GM13977 (cell line): ENCODE measurements around the gene RAI1.
"Not testable (repeated sequence)": the region's sequence is repeated elsewhere in the genome, so short reads cannot be mapped to it uniquely, and the experiment has no call there.

Experiments used
- DNase-seq: peaks from one replicate; pipeline ENCODE4 v3.0.0; 2012; ENCODE audit warnings: low spot score
- in situ Hi-C: fragments of 300-500 bp; cut with MboI; formaldehyde crosslinking; loops from one replicate; pipeline ENCODE4 v1.12.0; 2022; ENCODE audit warnings: low sequenced_read_pairs, low pct_unique_long_range_greater_than_20kb, mixed read lengths, inconsistent platforms; ENCODE audit not compliant: unreplicated experiment
- TF ChIP-seq, protein P1 (sequence below): IDR thresholded peaks from 2 replicates; pipeline ENCODE4 v1.5.1; 2012; ENCODE audit warnings: mild to moderate bottlenecking, control low read depth; ENCODE audit not compliant: insufficient read depth; ENCODE audit errors: extremely low read depth, missing control alignments

RAI1 gene

DNA sequence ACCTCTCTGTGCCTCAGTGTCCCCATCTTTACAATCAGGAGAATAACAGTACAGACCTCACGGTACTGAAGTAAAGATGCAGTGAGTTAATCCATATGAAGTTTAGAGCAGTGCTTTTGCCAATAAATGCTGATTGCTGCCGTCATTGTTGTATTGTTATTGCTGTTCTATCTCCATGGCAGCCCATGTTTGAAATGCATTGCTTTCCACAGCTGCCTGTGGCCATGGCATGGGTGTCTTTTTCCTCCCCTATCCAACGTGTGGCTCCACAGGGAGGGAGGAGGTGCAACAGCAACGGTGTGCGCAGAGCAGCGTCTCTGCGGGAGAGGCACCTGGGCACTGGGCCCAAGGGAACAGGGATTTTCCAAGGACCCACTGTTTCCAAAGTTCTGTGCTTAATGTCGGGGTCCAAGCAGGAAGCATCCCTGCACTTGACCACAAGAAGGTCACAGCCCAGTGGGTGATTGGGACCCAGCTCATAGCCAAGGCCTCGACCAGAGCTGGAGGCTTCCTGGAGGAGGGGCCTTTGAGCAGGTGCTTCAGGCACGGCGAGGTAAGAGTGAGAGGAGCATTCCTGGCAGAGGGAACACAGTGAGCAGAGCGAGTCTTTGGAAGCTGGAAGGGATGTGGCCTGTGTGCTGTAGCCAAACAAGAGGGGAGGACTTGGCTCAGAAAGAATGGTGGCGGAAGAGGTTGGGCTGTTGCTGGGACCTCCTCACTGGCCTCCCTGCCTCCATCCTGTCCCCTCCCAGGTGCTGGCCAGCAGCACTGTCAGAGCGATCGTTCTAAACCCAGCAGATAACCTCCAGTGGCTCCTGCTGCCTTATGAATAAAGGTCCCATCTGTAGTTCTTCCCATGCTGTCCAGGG, 3.9 kb downstream of the RAI1 start:
- no peak for DNase-seq
- in situ Hi-C loops: no loop called here
- TF ChIP-seq, protein P1, sequence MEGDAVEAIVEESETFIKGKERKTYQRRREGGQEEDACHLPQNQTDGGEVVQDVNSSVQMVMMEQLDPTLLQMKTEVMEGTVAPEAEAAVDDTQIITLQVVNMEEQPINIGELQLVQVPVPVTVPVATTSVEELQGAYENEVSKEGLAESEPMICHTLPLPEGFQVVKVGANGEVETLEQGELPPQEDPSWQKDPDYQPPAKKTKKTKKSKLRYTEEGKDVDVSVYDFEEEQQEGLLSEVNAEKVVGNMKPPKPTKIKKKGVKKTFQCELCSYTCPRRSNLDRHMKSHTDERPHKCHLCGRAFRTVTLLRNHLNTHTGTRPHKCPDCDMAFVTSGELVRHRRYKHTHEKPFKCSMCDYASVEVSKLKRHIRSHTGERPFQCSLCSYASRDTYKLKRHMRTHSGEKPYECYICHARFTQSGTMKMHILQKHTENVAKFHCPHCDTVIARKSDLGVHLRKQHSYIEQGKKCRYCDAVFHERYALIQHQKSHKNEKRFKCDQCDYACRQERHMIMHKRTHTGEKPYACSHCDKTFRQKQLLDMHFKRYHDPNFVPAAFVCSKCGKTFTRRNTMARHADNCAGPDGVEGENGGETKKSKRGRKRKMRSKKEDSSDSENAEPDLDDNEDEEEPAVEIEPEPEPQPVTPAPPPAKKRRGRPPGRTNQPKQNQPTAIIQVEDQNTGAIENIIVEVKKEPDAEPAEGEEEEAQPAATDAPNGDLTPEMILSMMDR: no peak

DNA sequence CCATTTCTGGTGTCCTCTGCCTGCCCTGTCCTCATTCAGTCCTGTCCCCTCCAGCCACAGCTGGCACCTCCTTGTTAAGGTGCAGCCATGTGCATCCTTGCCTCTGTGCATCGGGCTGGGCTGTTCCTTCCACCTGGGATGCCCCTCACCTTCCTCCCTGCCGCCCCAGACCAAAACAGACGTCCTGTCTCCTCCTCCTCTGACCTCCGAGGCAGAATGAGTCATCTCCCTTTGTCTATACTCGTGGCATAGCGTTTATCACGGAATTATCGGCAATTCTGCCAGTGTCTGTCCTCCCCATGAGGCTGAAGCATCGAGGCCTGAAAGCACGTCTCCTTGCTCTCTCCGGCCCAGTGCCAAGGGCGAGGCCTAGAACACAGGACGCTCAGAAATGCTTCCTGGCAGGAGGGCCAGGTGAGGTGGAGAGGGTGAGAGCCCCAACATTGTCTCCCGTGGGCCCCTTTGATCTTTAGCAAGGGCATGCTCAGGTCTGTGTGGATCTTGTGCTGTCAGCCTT, 4.6 kb downstream of the RAI1 start:
- no peak for DNase-seq
- TF ChIP-seq, protein P1: no peak
- in situ Hi-C loops: no loop called here

DNA sequence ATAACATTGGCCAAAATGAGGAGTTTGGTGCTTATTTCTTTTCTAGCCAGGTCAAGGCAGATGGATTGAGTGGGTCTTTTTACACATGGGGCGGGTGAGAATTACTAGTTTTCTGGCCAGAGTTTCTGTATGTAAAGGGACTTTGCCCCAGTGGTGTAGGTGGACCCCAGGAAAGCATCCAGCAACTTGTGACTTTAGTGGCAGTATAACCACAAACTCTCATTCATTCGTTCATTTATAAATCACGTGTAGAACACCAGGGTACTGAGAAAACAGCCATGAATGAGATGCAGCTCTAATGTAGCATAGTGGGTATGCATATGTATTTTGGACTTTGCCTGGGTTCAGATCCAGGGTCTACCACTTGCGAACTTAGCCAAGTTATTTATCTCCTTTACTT, 8.1 kb downstream of the RAI1 start:
- in situ Hi-C loops: no loop called here
- DNase-seq: no peak
- TF ChIP-seq, protein P1: no peak

GRCh38 chr17:17690233-17690632, 9.0 kb downstream of the RAI1 start:
- in situ Hi-C loops, DNase-seq: not testable (repeated sequence)

DNA sequence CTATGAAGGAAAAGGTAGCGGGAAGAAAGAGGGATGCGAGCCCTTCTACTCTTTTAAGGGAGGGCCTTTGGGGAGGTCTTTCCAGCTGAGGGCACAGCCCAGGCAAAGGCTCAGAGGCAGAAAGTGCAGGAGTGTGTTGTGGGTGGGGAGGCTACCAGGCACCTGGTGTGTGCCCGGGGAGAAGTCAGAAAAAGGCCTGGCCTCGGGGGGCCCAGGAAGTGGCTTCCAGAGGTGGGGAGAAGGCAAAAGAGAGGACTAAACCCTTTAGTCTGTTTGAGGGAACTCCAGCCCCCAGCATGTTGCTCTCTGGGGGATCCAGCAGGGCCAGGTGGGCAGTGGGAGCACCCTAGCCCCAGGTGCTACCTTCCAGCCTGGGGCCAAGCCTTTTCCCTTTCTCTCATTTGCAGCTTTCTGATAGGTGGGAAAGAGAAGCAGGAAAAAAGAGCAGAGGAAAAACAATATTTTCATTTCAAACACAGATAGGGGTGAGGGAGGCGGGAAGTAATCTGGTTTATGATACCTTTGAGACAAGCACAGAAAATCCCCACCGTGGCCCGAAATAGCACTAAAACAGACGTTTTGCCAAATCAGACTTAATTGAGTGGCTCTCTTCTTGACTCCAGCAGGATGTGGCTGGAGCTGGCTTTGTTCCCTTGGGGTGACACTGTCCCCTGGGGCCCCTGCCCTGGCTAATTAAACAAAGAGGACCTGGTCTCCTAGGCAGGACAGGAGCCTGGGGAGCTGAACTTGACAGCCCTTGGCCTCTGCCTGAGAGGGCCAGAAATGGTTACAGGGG, 10.4 kb downstream of the RAI1 start:
- TF ChIP-seq, protein P1: no peak
- DNase-seq: peak; percentile 65
- in situ Hi-C loops: no loop called here

- in situ Hi-C loops: no loop called here
- TF ChIP-seq, protein P1: no peak
- DNase-seq: no peak
Measured at GRCh38 chr17:17692353-17693252, 11.3 kb downstream of the RAI1 start.
